HG03066 (cell line): ENCODE results near the gene PLA2G10.
"Not testable (repeated sequence)": the region's sequence is repeated elsewhere in the genome, so short reads cannot be mapped to it uniquely, and the experiment has no call there.

Experiments
- ATAC-seq: cut with Tn5 transposase; IDR thresholded peaks from one replicate; pipeline ENCODE4 v1.9.1; 2021; ENCODE audit warnings: low read depth; ENCODE audit not compliant: unreplicated experiment

The PLA2G10 gene

GRCh38 chr16:14694129-14694528 lies at the start of gene PLA2G10:
Gene PLA2G10 (minus strand): TSS chr16:14694308. CDS start chr16:14694229, 79 bp downstream.
- ATAC-seq, result not testable (repeated sequence)

- ATAC-seq, result peak; percentile 95
Measured at GRCh38 chr16:14742273-14743128, 48.4 kb upstream of the PLA2G10 start, which contains the start of gene NPIPA2. Gene NPIPA2 (plus strand): TSS chr16:14742533. CDS start chr16:14748066, 5,533 bp downstream.

GRCh38 chr16:14741794-14742193 lies 47.7 kb upstream of the PLA2G10 start:
- ATAC-seq, result not testable (repeated sequence)

GRCh38 chr16:14740832-14741385 lies 46.8 kb upstream of the PLA2G10 start:
- not testable (repeated sequence) for ATAC-seq

DNA sequence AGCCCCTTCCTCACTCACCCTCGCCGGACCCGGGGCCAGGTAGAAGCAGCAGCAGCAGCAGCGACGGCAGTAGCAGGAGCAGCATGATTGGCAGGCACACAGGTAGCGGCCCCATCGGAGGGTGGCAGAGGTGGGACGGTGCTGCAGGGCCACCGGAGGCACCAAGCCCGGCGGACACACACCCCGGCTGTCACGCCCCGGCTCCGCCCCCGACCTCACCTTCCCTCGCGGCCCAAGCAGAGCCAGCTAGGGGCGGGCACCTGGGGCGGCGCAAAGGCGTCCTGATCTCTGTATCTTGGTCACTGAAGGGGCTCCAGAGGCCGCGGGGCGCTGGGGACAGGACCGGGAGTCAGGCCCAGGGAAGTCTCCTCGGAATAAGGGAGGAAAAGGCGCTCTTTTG lies 39.1 kb upstream of the PLA2G10 start:
- not testable (repeated sequence) for ATAC-seq

DNA sequence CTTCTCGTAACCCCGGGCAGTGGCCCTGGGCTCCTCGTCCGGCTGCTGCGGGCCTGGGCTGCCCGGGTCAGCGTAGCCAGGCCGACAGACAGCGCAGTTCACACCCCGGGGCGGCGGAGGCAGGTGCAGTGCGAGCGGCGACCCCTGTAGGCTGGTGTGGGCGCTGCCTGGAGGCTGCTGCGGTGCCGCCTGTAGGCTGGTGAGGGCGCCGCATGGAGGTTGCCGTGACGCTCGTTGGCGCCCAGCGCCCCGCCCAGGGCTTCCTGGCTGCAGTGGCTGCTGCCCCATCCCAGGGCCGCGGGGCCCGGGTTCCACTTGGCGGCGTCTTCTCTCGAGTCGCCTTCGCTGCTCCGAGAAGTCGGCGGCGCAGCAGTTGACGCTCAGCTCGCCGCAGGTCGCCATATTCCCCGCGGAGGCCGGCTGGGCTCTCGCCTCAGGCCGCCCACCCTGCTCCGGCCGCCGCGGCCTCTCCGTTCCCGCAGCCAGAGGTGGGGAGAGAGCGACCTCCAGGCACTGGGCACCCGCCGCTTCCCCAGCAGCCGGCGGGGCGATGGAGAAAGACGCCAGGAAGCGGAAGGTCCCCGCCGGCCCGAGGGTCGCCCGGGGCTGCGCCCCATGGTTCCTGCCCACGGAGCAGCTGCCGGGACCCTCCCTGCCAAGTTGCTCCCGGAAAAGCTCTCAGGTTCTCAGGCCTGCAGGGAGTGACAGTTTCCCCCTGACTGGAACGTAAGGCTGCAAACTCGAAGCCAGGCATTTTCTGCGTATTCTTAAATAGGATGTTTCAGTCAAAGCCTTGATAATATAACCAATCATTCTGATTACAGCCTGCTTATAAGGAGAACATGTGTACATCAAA lies 9.3 kb upstream of the PLA2G10 start, which contains the start of gene NPIPA3:
TSS of gene NPIPA3 (plus strand) at position 256 of the 856 bp plus-strand sequence. CDS start 5,533 bp downstream, outside the sequence.
- peak; percentile 97 for ATAC-seq

DNA sequence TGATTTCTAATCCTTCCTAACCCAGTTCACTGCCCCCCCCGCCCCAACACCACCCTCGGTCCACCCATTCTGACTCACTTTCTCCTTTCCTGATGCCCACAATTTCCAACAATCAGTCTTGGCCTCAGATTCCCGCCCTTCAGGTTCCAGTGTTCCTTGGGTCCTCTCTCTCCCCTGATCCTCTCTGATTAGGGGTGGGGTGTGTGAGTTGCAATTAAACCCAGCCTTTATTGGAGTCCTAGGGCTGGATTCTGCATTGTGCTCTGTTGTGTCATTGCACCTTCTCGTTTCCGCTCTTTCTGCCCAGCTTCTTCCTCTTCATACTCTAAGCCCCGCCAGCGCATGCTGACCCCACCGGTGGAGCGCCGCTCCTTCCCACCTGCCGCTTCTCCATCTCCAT lies 8.6 kb upstream of the PLA2G10 start:
- ATAC-seq, result not testable (repeated sequence)

DNA sequence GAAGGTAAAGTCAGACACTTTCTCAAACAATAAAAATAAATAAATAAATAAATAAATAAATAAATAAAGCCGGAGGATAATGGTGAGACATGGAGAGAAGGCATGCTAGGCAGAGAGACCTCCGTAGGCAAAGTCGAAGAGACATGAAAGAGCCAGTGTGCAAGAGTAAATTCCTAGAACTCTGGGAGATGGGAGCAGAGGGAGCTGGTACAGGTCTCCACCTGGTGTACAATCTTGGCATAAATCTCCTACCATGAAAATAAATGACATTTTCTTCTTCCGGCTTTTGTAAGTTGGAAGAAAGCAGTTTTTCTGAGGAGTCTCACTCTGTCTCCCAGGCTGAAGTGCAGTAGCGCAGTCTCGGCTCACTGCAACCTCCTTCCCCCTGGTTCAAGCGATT lies 7.8 kb upstream of the PLA2G10 start:
- ATAC-seq, result not testable (repeated sequence)

- ATAC-seq, result not testable (repeated sequence)
Measured at GRCh38 chr16:14685870-14686793, 8.0 kb downstream of the PLA2G10 start.

- no peak for ATAC-seq
Measured at GRCh38 chr16:14682121-14682520, 12.0 kb downstream of the PLA2G10 start.

DNA sequence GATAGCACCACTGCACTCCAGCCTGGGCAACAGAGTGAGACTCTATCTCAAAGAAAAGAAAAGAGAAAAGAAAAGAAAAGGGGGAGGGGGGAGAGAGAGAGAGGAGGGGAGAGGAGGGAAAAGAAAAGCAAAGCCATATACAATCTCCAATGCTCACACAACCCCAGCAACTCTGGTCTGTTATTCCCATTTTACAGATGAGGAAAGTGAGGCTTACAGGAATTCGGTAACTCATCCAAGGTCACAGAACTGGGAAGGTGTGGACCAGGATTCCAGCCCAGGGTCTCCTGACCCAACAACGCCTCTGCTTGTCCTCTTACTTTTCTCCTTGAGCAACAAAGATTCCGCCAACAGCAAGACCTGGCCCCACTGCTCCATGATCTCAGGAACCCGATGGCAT lies 13.0 kb downstream of the PLA2G10 start:
- ATAC-seq, result no peak

- not testable (repeated sequence) for ATAC-seq
Measured at GRCh38 chr16:14680396-14680795, 13.7 kb downstream of the PLA2G10 start.

GRCh38 chr16:14678748-14679497 lies 15.2 kb downstream of the PLA2G10 start:
- ATAC-seq, result no peak

DNA sequence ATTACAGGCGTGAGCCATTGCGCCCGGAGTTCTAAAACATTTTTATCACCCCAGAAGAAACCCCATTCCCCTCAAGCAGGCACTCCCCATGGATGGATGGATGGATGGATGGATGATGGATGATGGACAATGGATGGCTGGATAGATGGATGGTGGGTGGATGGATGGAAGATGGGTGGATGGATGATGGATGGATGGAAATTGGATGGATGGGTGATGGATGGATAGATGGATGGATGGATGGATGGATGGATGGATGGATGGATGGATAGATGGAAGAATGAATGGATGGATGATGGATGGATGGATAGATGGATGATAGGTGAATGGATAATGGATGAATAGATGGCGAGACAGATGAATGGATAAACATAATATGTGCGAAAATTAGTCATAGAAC lies 16.5 kb downstream of the PLA2G10 start:
- no peak for ATAC-seq

- no peak for ATAC-seq
Measured at GRCh38 chr16:14676633-14677032, 17.5 kb downstream of the PLA2G10 start.

- ATAC-seq, result peak; percentile 54
Measured at GRCh38 chr16:14672403-14672971, 21.6 kb downstream of the PLA2G10 start.

GRCh38 chr16:14669776-14670175 lies 24.3 kb downstream of the PLA2G10 start:
- ATAC-seq, result no peak

DNA sequence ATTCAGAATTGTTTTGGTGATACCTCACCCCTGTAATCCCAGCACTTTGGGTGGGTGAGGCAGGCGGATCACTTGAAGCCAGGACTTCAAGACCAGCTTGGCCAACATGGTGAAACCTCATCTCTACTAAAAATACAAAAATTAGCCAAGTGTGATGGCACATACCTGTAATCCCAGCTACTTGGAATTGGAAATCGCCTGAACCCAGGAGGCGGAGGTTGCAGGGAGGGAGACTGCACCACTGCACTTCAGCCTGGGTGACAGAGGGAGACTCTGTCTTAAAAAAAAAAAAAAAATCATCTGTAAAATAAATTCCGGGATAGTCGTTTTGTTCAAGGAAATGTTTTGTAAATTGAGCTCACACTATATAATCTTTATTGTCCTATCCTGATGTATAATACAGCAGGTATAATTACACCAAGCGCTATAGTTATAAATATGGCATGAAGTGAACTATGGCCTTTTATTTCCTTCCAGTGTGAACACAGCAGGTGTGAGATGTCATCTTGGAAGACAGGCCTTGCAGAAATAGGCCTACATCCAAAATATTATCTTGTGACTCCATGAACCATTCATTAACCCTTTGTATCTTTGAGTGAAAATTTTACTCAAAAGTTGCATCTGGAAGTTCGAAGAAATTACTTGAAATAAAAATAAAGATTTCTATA lies 25.4 kb downstream of the PLA2G10 start:
- ATAC-seq, result no peak
